Thoracic aorta (tissue), 2 donors: Measurements from ENCODE around the gene HMCN2. TPM values are rescaled to one million over a fixed set of nuclear protein-coding genes. Genes with fewer than 3 reads are reported as not detected.

Source experiments
- ATAC-seq: fragments of 150-250 bp; one replicate; pipeline ENCODE4 v1.8.0; 2017; ENCODE audit warnings: low read depth; ENCODE audit not compliant: insufficient number of reproducible peaks, low FRiP score
- DNase-seq: peaks from one replicate; pipeline ENCODE4 v3.0.0-alpha.2; 2020; ENCODE audit warnings: low spot score
- H3K27ac ChIP-seq, 2 donors: fragments of 200-600 bp; sonication (generic); 1 replicate in 1 of 2; 2 replicates in 1 of 2; pipeline ENCODE4 v1.5.1; 2016; ENCODE audit warnings: mild to moderate bottlenecking in 2 of 2, moderate library complexity in 2 of 2
- H3K27me3 ChIP-seq: fragments of 200-600 bp; sonication (generic); replicated peaks from 2 replicates; pipeline ENCODE4 v1.6.0; 2016; ENCODE audit warnings: mild to moderate bottlenecking; ENCODE audit not compliant: insufficient read depth
- H3K36me3 ChIP-seq: fragments of 200-600 bp; sonication (generic); one replicate; pipeline ENCODE4 v1.5.1; 2016
- H3K4me1 ChIP-seq, 2 donors: fragments of 200-600 bp; sonication (generic); 1 replicate in 1 of 2; 2 replicates in 1 of 2; pipeline versions ENCODE4 v1.5.1 to v1.6.0; 2016; ENCODE audit warnings: low read depth in 2 of 2, mild to moderate bottlenecking in 1 of 2; ENCODE audit not compliant: control insufficient read depth in 1 of 2
- H3K4me3 ChIP-seq: fragments of 200-600 bp; sonication (generic); 2 replicates; pipeline ENCODE4 v1.5.1; 2016; ENCODE audit warnings: mild to moderate bottlenecking
- H3K9me3 ChIP-seq: fragments of 200-600 bp; sonication (generic); 2 replicates; pipeline ENCODE4 v1.5.1; 2016
- total RNA-seq, 2 donors: library from RNA; depleted of rRNA; stranded (reverse); fragments of >200 nt; gene quantifications; one replicate each; pipeline versions ENCODE4 v1.1.0 to v1.2.3, GENCODE V29; 2016
- TF ChIP-seq, protein P1 (sequence below): fragments of 200-600 bp; sonication (generic); IDR thresholded peaks from one replicate; pipeline ENCODE4 v1.5.1; 2019; ENCODE audit warnings: antibody characterized with exemption

HMCN2 gene
- total RNA-seq, 2 donors from 2014 or later: 2.4 to 6.3 TPM

DNA sequence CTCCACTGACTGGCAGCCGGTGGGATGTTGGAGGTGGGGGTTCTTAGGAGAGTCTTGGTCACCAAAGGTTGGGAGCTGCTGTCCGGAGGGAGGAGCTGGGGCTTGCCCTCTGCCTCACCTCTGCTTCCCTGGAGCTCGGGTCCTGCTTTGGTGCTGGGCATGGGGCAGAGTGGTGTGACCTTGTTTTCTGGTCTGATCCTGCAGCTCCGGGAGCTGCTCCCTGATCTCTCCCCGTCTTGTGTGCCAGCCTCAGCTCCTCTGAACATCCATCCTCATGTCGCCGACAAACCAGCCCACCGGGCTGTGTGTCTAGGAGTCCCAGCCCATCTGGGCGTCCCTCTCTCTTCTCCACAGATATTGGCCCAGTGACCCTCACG lies 18.7 kb downstream of the HMCN2 start:
- DNase-seq: no peak
- H3K4me1 ChIP-seq: peaks cover 0 to 15% of the 10 kb centered on the region in 2 donors
- no peaks in the 10 kb centered on the region for H3K36me3 ChIP-seq
- no peak overlapping the region for H3K27ac ChIP-seq
- H3K4me3 ChIP-seq: no peak overlapping the region
- H3K9me3 ChIP-seq: no peaks in the 10 kb centered on the region
- TF ChIP-seq, protein P1, sequence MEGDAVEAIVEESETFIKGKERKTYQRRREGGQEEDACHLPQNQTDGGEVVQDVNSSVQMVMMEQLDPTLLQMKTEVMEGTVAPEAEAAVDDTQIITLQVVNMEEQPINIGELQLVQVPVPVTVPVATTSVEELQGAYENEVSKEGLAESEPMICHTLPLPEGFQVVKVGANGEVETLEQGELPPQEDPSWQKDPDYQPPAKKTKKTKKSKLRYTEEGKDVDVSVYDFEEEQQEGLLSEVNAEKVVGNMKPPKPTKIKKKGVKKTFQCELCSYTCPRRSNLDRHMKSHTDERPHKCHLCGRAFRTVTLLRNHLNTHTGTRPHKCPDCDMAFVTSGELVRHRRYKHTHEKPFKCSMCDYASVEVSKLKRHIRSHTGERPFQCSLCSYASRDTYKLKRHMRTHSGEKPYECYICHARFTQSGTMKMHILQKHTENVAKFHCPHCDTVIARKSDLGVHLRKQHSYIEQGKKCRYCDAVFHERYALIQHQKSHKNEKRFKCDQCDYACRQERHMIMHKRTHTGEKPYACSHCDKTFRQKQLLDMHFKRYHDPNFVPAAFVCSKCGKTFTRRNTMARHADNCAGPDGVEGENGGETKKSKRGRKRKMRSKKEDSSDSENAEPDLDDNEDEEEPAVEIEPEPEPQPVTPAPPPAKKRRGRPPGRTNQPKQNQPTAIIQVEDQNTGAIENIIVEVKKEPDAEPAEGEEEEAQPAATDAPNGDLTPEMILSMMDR: no peak
- H3K27me3 ChIP-seq: no peaks in the 10 kb centered on the region
- no peak for ATAC-seq

DNA sequence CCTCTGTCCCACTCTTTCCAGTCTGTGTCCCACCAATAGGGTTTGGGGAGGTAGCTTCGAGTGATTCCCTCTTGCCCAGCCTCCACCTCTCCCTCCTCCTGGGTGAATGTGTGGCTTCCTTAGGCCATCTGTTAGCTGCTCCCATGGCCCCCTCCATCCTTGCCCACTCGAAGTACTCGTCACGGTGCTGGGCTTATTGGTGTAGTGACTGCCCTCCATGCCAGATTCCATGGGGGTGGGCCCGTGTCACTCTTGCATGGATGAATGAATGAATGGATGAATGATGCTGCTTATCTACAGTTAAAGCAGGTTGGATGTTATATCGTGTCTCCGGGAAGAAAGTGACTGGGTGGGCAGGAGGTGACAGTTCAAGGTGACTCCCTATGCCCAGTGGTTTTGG lies 19.1 kb downstream of the HMCN2 start:
- ATAC-seq (no peak), DNase-seq (no peak)
- H3K27ac ChIP-seq: no peak overlapping the region
- no peaks in the 10 kb centered on the region for H3K9me3 ChIP-seq
- no peaks in the 10 kb centered on the region for H3K27me3 ChIP-seq
- TF ChIP-seq, protein P1: no peak
- H3K4me1 ChIP-seq: peaks cover 0 to 15% of the 10 kb centered on the region in 2 donors
- no peaks in the 10 kb centered on the region for H3K36me3 ChIP-seq
- no peak overlapping the region for H3K4me3 ChIP-seq

DNA sequence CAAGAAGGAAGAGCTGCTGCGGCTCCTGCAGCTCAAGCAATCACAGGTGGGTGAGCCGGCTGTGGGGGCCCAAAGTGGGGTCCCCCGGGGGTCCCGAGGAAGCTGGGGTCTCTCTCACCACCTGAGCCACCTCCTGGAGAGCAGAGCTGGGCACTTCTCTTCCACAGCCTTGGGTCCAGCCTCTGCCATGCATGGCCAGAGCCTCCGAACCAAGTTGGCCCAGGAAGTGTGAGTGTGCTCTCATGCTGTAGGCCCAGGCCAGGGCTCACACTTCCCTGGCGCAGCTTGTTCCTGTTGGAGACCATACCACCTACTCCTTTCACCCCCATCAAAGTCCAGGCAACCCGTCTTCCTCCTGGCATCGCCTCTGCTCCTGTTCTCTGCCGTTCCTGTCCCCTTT lies 19.7 kb downstream of the HMCN2 start:
- TF ChIP-seq, protein P1: no peak
- H3K27ac ChIP-seq: no peak overlapping the region
- no peaks in the 10 kb centered on the region for H3K27me3 ChIP-seq
- H3K9me3 ChIP-seq: no peaks in the 10 kb centered on the region
- ATAC-seq: no peak
- peaks cover 0 to 15% of the 10 kb centered on the region in 2 donors for H3K4me1 ChIP-seq
- DNase-seq: no peak
- H3K36me3 ChIP-seq: no peaks in the 10 kb centered on the region
- H3K4me3 ChIP-seq: no peak overlapping the region

DNA sequence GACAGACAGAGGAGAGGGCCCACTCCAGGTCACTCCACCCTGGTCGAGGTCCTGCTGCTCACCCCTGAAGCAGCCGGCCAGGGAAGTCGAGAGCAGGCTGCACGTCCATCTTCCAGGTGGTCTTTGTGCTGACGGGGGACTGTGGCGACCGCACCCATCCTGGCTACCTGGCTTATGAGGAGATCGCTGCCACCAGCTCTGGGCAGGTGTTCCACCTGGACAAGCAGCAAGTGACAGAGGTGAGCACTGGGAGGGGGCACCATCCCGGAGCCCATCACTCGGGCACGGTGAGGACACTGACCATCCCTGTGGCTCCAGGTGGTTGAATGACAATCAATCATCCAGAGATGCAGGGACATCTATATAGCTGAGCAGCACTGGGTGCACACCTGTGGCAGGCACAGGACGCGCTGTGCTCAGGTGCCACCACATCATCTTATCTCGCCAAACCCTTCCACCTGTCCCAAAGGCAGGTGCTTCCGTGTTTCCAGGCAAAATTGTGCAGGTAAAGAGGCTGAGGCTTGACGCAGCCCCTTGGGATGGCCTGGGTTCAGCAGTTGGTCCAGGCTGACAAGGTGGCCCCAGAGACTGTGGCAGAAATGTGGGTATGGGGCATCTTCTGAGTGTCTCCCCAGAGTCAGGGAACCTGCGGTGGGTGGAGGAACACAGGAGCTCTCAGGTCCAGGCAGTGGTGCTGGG lies 20.7 kb downstream of the HMCN2 start:
- Histone ChIP-seq H3K27me3 (no peaks in the 10 kb centered on the region), H3K4me1 (peaks cover 0 to 15% of the 10 kb centered on the region in 2 donors), H3K27ac (no peak overlapping the region), H3K9me3 (no peaks in the 10 kb centered on the region), H3K4me3 (no peak overlapping the region), H3K36me3 (no peaks in the 10 kb centered on the region)
- DNase-seq (no peak), ATAC-seq (no peak)
- TF ChIP-seq, protein P1: no peak

DNA sequence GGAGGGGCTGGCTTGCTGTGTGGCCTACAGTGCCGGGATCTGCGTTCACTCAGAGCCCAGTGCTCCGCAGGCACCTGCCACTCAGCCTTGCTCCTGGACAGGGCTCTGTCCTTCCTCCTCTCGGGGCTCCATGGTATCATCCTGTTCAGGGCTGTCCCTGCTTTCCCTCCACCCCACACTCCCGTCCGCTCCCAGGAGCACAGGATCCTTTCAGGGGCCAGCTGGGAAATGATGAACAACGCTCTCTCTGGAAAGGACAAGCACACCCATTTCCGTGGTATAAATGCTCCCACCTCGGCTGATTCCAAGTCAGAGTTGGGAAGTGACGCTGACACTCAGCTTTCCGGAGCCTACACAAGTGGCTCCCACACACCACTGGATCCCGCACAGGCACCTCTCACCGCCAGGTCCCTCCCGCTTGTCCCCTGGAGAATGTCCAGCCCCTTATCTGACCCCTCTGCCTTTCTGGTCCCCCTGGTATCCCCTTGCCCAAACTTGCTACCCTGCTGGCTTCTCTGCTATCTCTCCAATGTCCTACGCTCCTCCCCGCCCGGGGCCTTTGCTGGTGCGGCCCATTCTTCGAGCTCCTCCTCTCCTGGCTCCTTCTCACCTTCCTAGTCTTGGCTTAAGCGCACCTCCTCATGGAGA lies 21.3 kb downstream of the HMCN2 start:
- no peak overlapping the region for H3K4me3 ChIP-seq
- no peaks in the 10 kb centered on the region for H3K9me3 ChIP-seq
- DNase-seq (no peak), ATAC-seq (no peak)
- no peak overlapping the region for H3K27ac ChIP-seq
- no peaks in the 10 kb centered on the region for H3K36me3 ChIP-seq
- TF ChIP-seq, protein P1: no peak
- H3K27me3 ChIP-seq: no peaks in the 10 kb centered on the region
- H3K4me1 ChIP-seq: peaks cover 0 to 15% of the 10 kb centered on the region in 2 donors
